H9 (cell line): Measurements from ENCODE around the gene HK3. TPM values are rescaled to one million over a fixed set of nuclear protein-coding genes. Genes with fewer than 3 reads are reported as not detected.
A peak's percentile ranks its signal among the peaks of the same experiment; 100 is the strongest.

Source experiments
- DNase-seq: peaks from one replicate; pipeline ENCODE4 v3.0.0-alpha.2; 2017
- H2AFZ ChIP-seq: one replicate; pipeline ENCODE4 v1.6.1; 2013; ENCODE audit warnings: mild to moderate bottlenecking, low read length, control low read depth, moderate library complexity
- H2AK5ac ChIP-seq: 2 replicates; pipeline ENCODE4 v1.6.1; 2013; ENCODE audit warnings: low read length, control low read depth, mixed read lengths; ENCODE audit not compliant: insufficient read length
- H2BK120ac ChIP-seq: one replicate; pipeline ENCODE4 v1.6.1; 2013; ENCODE audit warnings: low read depth, mild to moderate bottlenecking, low read length, control low read depth, inconsistent platforms; ENCODE audit not compliant: poor library complexity, severe bottlenecking
- H2BK12ac ChIP-seq: 2 replicates; pipeline ENCODE4 v1.6.1; 2013; ENCODE audit warnings: low read length, control low read depth, mixed read lengths, low read depth; ENCODE audit not compliant: insufficient read length
- H2BK15ac ChIP-seq: 2 replicates; pipeline ENCODE4 v1.6.1; 2013; ENCODE audit warnings: low read depth, low read length, control low read depth
- H2BK20ac ChIP-seq: one replicate; pipeline ENCODE4 v1.6.1; 2013; ENCODE audit warnings: low read depth, mild to moderate bottlenecking, low read length, control low read depth, inconsistent platforms; ENCODE audit not compliant: poor library complexity, severe bottlenecking
- H2BK5ac ChIP-seq: 2 replicates; pipeline ENCODE4 v1.6.1; 2013; ENCODE audit warnings: low read length, control low read depth, mixed read lengths; ENCODE audit not compliant: insufficient read length
- H3K14ac ChIP-seq: 2 replicates; pipeline ENCODE4 v1.6.1; 2013; ENCODE audit warnings: low read length, control low read depth; ENCODE audit not compliant: insufficient read depth
- H3K18ac ChIP-seq: 2 replicates; pipeline ENCODE4 v1.6.1; 2013; ENCODE audit warnings: low read depth, mild to moderate bottlenecking, mixed read lengths, low read length, control low read depth; ENCODE audit not compliant: insufficient read length
- H3K23ac ChIP-seq: 2 replicates; pipeline ENCODE4 v1.6.1; 2013; ENCODE audit warnings: low read length, control low read depth, mixed read lengths, low read depth; ENCODE audit not compliant: insufficient read length
- H3K23me2 ChIP-seq: 2 replicates; pipeline ENCODE4 v1.6.1; 2013; ENCODE audit warnings: low read depth, mild to moderate bottlenecking, mixed read lengths, low read length, control low read depth; ENCODE audit not compliant: insufficient read length, poor library complexity, severe bottlenecking
- H3K27ac ChIP-seq: 2 replicates; pipeline ENCODE4 v1.5.1; 2013; ENCODE audit warnings: low read length, control low read depth, mixed read lengths, low read depth; ENCODE audit not compliant: insufficient read length
- H3K27me3 ChIP-seq: 2 replicates; pipeline ENCODE4 v1.6.1; 2013; ENCODE audit warnings: low read length, control low read depth, inconsistent platforms; ENCODE audit not compliant: insufficient read depth
- H3K4ac ChIP-seq: 2 replicates; pipeline ENCODE4 v1.6.1; 2013; ENCODE audit warnings: low read depth, mild to moderate bottlenecking, control low read depth, inconsistent platforms, low read length, moderate library complexity
- H3K4me1 ChIP-seq: 2 replicates; pipeline ENCODE4 v1.6.1; 2013; ENCODE audit warnings: low read length, control low read depth, inconsistent platforms; ENCODE audit not compliant: insufficient read depth
- H3K4me2 ChIP-seq: 2 replicates; pipeline ENCODE4 v1.6.1; 2013; ENCODE audit warnings: low read length, control low read depth, mixed read lengths; ENCODE audit not compliant: insufficient read length, insufficient read depth
- H3K56ac ChIP-seq: 2 replicates; pipeline ENCODE4 v1.6.1; 2013; ENCODE audit warnings: low read depth, mild to moderate bottlenecking, mixed read lengths, low read length, control low read depth; ENCODE audit not compliant: insufficient read length
- H3K79me1 ChIP-seq: 2 replicates; pipeline ENCODE4 v1.6.1; 2013; ENCODE audit warnings: low read depth, mild to moderate bottlenecking, moderate library complexity, low read length, control low read depth, inconsistent platforms; ENCODE audit not compliant: insufficient read depth, poor library complexity, severe bottlenecking
- H3K79me2 ChIP-seq: 2 replicates; pipeline ENCODE4 v1.6.1; 2013; ENCODE audit warnings: low read length, control low read depth, inconsistent platforms; ENCODE audit not compliant: insufficient read depth
- H3K9ac ChIP-seq: 2 replicates; pipeline ENCODE4 v1.6.1; 2013; ENCODE audit warnings: low read length, control low read depth, mixed read lengths; ENCODE audit not compliant: insufficient read length; ENCODE audit errors: extremely low read depth
- H3K9me3 ChIP-seq: one replicate; pipeline ENCODE4 v1.6.1; 2013; ENCODE audit warnings: low read depth, low read length, inconsistent platforms; ENCODE audit not compliant: control insufficient read depth
- H3T11ph ChIP-seq: one replicate; pipeline ENCODE4 v1.6.1; 2013; ENCODE audit warnings: mild to moderate bottlenecking, low read length, control low read depth, inconsistent platforms
- H4K20me1 ChIP-seq: one replicate; pipeline ENCODE4 v1.6.1; 2013; ENCODE audit not compliant: control insufficient read depth, insufficient read length, insufficient read depth
- H4K5ac ChIP-seq: 2 replicates; pipeline ENCODE4 v1.6.1; 2013; ENCODE audit warnings: low read depth, mild to moderate bottlenecking, mixed read lengths, low read length, control low read depth; ENCODE audit not compliant: insufficient read length
- H4K8ac ChIP-seq: replicated peaks from 2 replicates; pipeline ENCODE4 v1.6.1; 2013; ENCODE audit warnings: low read length, control low read depth, mixed read lengths, low read depth; ENCODE audit not compliant: insufficient read length
- H4K91ac ChIP-seq: 2 replicates; pipeline ENCODE4 v1.6.1; 2013; ENCODE audit warnings: low read depth, mild to moderate bottlenecking, moderate library complexity, mixed read lengths, low read length, control low read depth; ENCODE audit not compliant: insufficient read length
- H3K27ac Mint-ChIP-seq, 3 experiments: 2 replicates in 2 of 3; 3 replicates in 1 of 3; pipeline ENCODE4 v1.8.0; 2020 to 2021; ENCODE audit warnings: mixed read lengths in 3 of 3, mild to moderate bottlenecking in 1 of 3, moderate library complexity in 1 of 3
- H3K27me3 Mint-ChIP-seq: 2 replicates; pipeline ENCODE4 v1.8.0; 2021; ENCODE audit warnings: low read depth, mild to moderate bottlenecking, moderate library complexity, mixed read lengths
- H3K36me3 Mint-ChIP-seq, 3 experiments: 2 replicates in 2 of 3; 3 replicates in 1 of 3; pipeline ENCODE4 v1.8.0; 2020 to 2021; ENCODE audit warnings: low read depth in 3 of 3, mixed read lengths in 3 of 3; ENCODE audit not compliant: insufficient read depth in 1 of 3
- H3K4me1 Mint-ChIP-seq, 2 experiments: 2 replicates each; pipeline ENCODE4 v1.8.0; 2020; ENCODE audit warnings: mixed read lengths in 2 of 2
- H3K4me3 Mint-ChIP-seq, 2 experiments: 2 replicates in 1 of 2; 3 replicates in 1 of 2; pipeline ENCODE4 v1.8.0; 2020 to 2021; ENCODE audit warnings: mild to moderate bottlenecking in 2 of 2, mixed read lengths in 2 of 2, moderate library complexity in 1 of 2
- H3K9me3 Mint-ChIP-seq, 2 experiments: 2 replicates in 1 of 2; 3 replicates in 1 of 2; pipeline ENCODE4 v1.8.0; 2020; ENCODE audit warnings: mild to moderate bottlenecking in 2 of 2, mixed read lengths in 2 of 2, moderate library complexity in 1 of 2
- WGBS: extraction: QIAGEN DNeasy Blood & Tissue Kit; methylation state at CpG from one replicate; pipeline ENCODE4 v1.1.7; 2013; ENCODE audit warnings: missing lambda C conversion rate, low lambda C conversion rate, mixed read lengths; ENCODE audit not compliant: insufficient read length; ENCODE audit errors: extremely low coverage; 5-methylcytosine and 5-hydroxymethylcytosine counted together
- total RNA-seq: library from RNA; stranded (reverse); gene quantifications from 2 replicates; pipeline ENCODE4 v1.2.1, GENCODE V29; 2021
- TF ChIP-seq, protein P1 (sequence below): fragments of 200-600 bp; sonication (generic); conservative IDR thresholded peaks from 3 replicates; pipeline ENCODE4 v1.8.0; 2021; ENCODE audit warnings: antibody characterized with exemption, mild to moderate bottlenecking

The HK3 gene
- total RNA-seq, 1 experiment from 2014 or later = not detected

GRCh38 chr5:176894298-176894697, 4.8 kb downstream of the HK3 start:
- H2BK12ac ChIP-seq = no peak overlapping the region
- no peak overlapping the region for H2AK5ac ChIP-seq
- H2BK15ac ChIP-seq = no peak overlapping the region
- no peaks in the 10 kb centered on the region for H3K9me3 ChIP-seq
- no peak overlapping the region; the same call in 1 of the 2 replicates for H3K14ac ChIP-seq
- Mint-ChIP-seq H3K27ac (peak overlapping the region in 1 of 3 experiments; percentile 52; a peak in 3 of 7 replicates), H3K9me3 (no peaks in the 10 kb centered on the region), H3K4me1 (peaks cover 15 to 17% of the 10 kb centered on the region in 2 experiments), H3K4me3 (no peak overlapping the region), H3K27me3 (peaks cover 13% of the 10 kb centered on the region), H3K36me3 (no peaks in the 10 kb centered on the region; a peak in 1 of 7 replicates)
- no peaks in the 10 kb centered on the region for H4K20me1 ChIP-seq
- H3K4me1 ChIP-seq = no peaks in the 10 kb centered on the region; the same call in 1 of the 2 replicates
- H4K91ac ChIP-seq = no peak overlapping the region
- H2BK20ac ChIP-seq = no peak overlapping the region
- no peak overlapping the region for H3K56ac ChIP-seq
- TF ChIP-seq, protein P1, sequence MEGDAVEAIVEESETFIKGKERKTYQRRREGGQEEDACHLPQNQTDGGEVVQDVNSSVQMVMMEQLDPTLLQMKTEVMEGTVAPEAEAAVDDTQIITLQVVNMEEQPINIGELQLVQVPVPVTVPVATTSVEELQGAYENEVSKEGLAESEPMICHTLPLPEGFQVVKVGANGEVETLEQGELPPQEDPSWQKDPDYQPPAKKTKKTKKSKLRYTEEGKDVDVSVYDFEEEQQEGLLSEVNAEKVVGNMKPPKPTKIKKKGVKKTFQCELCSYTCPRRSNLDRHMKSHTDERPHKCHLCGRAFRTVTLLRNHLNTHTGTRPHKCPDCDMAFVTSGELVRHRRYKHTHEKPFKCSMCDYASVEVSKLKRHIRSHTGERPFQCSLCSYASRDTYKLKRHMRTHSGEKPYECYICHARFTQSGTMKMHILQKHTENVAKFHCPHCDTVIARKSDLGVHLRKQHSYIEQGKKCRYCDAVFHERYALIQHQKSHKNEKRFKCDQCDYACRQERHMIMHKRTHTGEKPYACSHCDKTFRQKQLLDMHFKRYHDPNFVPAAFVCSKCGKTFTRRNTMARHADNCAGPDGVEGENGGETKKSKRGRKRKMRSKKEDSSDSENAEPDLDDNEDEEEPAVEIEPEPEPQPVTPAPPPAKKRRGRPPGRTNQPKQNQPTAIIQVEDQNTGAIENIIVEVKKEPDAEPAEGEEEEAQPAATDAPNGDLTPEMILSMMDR = no peak
- no peak overlapping the region for H2BK5ac ChIP-seq
- no CpG with 5 or more reads among the region's 6 CpGs for WGBS
- H3K23ac ChIP-seq = no peak overlapping the region
- no peaks in the 10 kb centered on the region for H3K79me2 ChIP-seq
- no peaks in the 10 kb centered on the region for H3K23me2 ChIP-seq
- H4K8ac ChIP-seq = no peak overlapping the region
- no peak for DNase-seq
- H3K4ac ChIP-seq = no peak overlapping the region
- H4K5ac ChIP-seq = no peak overlapping the region
- no peak overlapping the region for H2AFZ ChIP-seq
- H2BK120ac ChIP-seq = no peak overlapping the region
- H3K79me1 ChIP-seq = no peaks in the 10 kb centered on the region
- no peaks in the 10 kb centered on the region for H3K27me3 ChIP-seq
- H3K18ac ChIP-seq = no peak overlapping the region
- H3T11ph ChIP-seq = no peak overlapping the region
- no peak overlapping the region for H3K4me2 ChIP-seq
- H3K9ac ChIP-seq = no peak overlapping the region
- H3K27ac ChIP-seq = no peak overlapping the region
